Mononuclear cell (primary cell): ENCODE data around the gene MINK1. TPM values are rescaled to one million over a fixed set of nuclear protein-coding genes. Genes with fewer than 3 reads are reported as not detected.

Experiments used
- H3K27me3 ChIP-seq: 2 replicates; pipeline ENCODE4 v1.6.0; 2011; ENCODE audit warnings: low read length, control low read depth; ENCODE audit not compliant: insufficient read depth
- H3K4me1 ChIP-seq: 2 replicates; pipeline ENCODE4 v1.5.1; 2011; ENCODE audit warnings: mild to moderate bottlenecking, low read length, control low read depth; ENCODE audit not compliant: insufficient read depth
- H3K4me3 ChIP-seq: 2 replicates; pipeline ENCODE4 v1.5.1; 2011; ENCODE audit warnings: mild to moderate bottlenecking, low read length, moderate library complexity
- H3K9me3 ChIP-seq: 2 replicates; pipeline ENCODE4 v1.5.1; 2011; ENCODE audit warnings: low read depth, mild to moderate bottlenecking, control low read depth, low read length
- total RNA-seq: library from RNA; depleted of rRNA; stranded (reverse); fragments of >200 nt; gene quantifications from one replicate; pipeline ENCODE4 v1.2.3, GENCODE V29; 2012

MINK1 gene
- total RNA-seq, 1 donor, result 68.8 TPM

- Histone ChIP-seq H3K4me3 (no peak overlapping the region), H3K9me3 (no peaks in the 10 kb centered on the region), H3K27me3 (no peaks in the 10 kb centered on the region), H3K4me1 (peaks cover 6% of the 10 kb centered on the region)
Observed at GRCh38 chr17:4893721-4894560, 60.8 kb downstream of the MINK1 start.

DNA sequence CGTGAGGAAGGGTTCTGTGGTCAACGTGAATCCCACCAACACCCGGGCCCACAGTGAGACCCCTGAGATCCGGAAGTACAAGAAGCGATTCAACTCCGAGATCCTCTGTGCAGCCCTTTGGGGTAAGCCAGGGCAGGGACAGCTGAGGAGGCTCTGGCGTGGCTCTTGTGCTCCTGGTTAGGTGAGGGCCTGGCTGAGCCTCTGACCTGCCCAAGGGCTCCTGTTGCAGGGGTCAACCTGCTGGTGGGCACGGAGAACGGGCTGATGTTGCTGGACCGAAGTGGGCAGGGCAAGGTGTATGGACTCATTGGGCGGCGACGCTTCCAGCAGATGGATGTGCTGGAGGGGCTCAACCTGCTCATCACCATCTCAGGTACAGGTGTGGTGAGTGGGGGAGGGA lies 62.0 kb downstream of the MINK1 start:
- Histone ChIP-seq H3K9me3 (no peaks in the 10 kb centered on the region), H3K4me3 (no peak overlapping the region), H3K4me1 (peaks cover 16% of the 10 kb centered on the region), H3K27me3 (peaks cover 5% of the 10 kb centered on the region)

DNA sequence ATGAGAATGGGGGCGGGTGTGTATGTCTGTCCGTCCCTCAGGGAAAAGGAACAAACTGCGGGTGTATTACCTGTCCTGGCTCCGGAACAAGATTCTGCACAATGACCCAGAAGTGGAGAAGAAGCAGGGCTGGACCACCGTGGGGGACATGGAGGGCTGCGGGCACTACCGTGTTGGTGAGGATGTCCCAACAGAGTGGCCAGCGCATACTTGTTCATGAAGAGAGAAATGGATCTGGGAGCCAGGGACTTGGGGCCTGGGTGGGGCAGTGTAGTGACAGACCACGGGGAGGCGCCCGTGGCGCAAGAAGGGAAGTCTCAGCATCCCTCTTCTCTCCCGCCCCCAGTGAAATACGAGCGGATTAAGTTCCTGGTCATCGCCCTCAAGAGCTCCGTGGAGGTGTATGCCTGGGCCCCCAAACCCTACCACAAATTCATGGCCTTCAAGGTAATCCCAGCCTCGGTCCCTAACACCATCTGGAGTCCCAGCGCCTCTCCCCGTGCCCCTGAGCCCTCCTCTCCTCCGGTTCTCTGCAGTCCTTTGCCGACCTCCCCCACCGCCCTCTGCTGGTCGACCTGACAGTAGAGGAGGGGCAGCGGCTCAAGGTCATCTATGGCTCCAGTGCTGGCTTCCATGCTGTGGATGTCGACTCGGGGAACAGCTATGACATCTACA lies 62.7 kb downstream of the MINK1 start:
- Histone ChIP-seq H3K4me1 (peaks cover 22% of the 10 kb centered on the region), H3K9me3 (no peaks in the 10 kb centered on the region), H3K4me3 (no peak overlapping the region), H3K27me3 (peaks cover 7% of the 10 kb centered on the region)

DNA sequence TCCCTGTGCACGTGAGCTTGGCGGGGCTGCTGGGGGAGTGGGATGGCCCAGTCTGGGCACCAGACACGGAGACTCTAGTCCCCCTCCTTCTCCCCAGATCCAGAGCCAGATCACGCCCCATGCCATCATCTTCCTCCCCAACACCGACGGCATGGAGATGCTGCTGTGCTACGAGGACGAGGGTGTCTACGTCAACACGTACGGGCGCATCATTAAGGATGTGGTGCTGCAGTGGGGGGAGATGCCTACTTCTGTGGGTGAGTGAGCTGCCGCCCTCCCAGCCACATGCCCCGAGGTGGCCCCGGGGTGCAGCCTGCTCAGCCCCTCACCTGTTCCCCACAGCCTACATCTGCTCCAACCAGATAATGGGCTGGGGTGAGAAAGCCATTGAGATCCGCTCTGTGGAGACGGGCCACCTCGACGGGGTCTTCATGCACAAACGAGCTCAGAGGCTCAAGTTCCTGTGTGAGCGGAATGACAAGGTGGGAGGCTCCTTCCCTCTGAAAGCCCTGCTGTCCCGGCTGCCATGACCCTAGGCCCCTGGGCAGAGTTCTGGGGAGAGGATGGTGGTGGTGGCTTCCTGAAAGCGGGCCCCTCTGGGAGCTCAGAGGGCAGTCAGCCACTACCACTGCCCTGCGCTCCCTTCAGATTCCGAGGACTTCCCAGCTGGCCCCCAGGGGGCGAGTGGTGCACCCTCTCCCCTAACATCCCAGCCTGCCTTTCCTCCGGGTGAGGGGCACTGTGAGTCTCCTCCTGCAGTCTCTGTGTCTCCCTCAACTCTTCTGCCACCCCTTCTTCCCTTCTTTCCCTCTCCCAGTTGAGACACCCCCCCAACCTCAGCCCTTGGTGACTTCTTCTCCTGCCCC lies 63.4 kb downstream of the MINK1 start:
- H3K4me1 ChIP-seq, result peaks cover 30% of the 10 kb centered on the region
- H3K27me3 ChIP-seq, result peaks cover 7% of the 10 kb centered on the region
- no peak overlapping the region for H3K4me3 ChIP-seq
- no peaks in the 10 kb centered on the region for H3K9me3 ChIP-seq

- Histone ChIP-seq H3K27me3 (peaks cover 7% of the 10 kb centered on the region), H3K4me1 (peaks cover 37% of the 10 kb centered on the region), H3K4me3 (no peak overlapping the region), H3K9me3 (no peaks in the 10 kb centered on the region)
Observed at GRCh38 chr17:4897198-4897687, 64.1 kb downstream of the MINK1 start.

- H3K4me3 ChIP-seq, result no peak overlapping the region
- no peaks in the 10 kb centered on the region for H3K9me3 ChIP-seq
- H3K4me1 ChIP-seq, result peaks cover 42% of the 10 kb centered on the region
- H3K27me3 ChIP-seq, result peaks cover 7% of the 10 kb centered on the region
Observed at GRCh38 chr17:4897785-4898184, 64.6 kb downstream of the MINK1 start.

DNA sequence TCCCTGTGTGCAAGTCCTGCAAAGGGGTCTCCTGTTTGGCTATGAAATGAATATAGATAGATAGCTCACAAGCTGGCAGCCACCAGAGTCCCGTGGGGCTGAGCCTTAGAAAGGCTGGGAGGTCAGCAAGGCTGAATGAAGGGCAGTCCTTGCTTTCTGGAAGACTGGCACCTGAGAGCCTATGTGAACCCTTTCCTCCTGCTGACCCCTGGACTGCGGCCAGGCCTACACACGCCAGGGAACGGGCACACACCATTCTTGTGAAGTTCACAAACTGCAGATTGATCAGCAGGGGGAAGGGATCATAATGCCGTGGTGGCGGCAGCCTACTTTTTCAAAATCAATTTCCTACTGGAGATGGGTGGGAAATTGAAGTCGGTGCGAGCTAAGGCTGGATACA lies 65.2 kb downstream of the MINK1 start:
- Histone ChIP-seq H3K27me3 (peaks cover 7% of the 10 kb centered on the region), H3K4me1 (peaks cover 48% of the 10 kb centered on the region), H3K9me3 (no peaks in the 10 kb centered on the region), H3K4me3 (no peak overlapping the region)

DNA sequence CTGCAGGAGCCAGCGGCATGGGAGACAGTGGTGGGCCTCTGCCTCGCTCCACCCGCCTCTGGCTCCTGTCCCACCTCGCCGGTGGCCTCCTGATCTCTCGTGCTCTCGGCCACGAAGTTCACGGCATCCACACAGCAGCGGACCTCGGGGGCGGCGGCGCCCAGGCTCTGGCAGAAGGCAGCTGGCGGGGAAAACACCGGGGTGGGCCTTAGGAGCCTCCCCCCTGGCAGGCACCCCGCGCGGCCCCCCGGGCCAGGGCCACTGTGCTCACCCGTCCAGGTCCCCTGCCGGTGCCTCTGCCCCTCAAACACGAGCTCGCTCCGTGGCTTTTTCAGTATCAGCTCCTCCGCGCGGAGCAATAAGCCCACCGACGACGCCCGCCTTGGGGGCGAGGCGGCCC lies 65.8 kb downstream of the MINK1 start:
- H3K4me1 ChIP-seq, result peaks cover 53% of the 10 kb centered on the region
- peaks cover 7% of the 10 kb centered on the region for H3K27me3 ChIP-seq
- H3K9me3 ChIP-seq, result no peaks in the 10 kb centered on the region
- peak overlapping the region; percentile 42 for H3K4me3 ChIP-seq

DNA sequence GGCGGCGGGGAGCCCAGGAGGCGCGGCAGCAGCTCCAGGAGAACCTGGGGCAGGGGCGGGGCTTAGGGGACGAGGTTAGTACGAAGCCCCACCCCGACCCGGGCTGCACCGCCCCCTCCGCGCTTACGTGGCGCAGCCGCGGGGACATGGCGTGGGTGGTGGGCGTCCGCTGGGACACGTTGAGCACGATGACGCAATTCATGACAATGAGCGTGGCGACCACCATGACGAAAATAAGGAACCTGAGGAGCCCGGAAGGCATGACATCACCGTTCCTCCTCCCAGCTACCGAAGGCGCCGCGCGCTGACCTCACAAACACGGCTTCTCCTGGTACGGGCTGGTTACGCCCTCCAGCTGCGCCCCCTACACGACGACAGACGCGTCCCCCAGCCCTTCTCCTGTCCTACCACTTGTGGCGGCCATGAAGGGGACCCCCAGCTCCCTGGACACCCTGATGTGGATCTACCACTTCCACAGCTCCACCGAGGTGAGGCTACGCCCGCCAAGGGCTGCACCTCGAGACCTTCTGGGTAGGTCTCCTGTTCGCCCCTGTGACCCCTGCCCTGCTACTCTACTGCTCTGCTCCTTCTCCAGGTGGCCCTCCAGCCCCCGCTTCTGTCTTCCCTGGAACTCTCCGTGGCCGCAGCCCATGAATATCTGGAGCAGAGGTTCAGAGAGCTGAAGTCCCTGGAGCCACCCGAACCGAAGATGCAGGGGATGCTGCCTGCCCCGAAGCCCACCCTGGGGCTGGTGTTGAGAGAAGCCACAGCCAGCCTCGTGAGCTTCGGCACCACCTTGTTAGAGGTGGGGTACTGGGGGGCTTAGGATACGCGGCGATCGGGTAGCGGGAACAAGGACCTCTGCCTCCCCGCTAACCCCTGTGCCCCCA lies 66.4 kb downstream of the MINK1 start, which contains the start of gene C17orf107:
C17orf107 (plus strand) TSS at position 196 of the 890 bp plus-strand sequence; CDS start at position 423, 227 bp downstream.
- H3K27me3 ChIP-seq, result peaks cover 7% of the 10 kb centered on the region
- no peaks in the 10 kb centered on the region for H3K9me3 ChIP-seq
- peaks cover 53% of the 10 kb centered on the region for H3K4me1 ChIP-seq
- peak within 1 kb of the TSS; percentile 42 for H3K4me3 ChIP-seq

DNA sequence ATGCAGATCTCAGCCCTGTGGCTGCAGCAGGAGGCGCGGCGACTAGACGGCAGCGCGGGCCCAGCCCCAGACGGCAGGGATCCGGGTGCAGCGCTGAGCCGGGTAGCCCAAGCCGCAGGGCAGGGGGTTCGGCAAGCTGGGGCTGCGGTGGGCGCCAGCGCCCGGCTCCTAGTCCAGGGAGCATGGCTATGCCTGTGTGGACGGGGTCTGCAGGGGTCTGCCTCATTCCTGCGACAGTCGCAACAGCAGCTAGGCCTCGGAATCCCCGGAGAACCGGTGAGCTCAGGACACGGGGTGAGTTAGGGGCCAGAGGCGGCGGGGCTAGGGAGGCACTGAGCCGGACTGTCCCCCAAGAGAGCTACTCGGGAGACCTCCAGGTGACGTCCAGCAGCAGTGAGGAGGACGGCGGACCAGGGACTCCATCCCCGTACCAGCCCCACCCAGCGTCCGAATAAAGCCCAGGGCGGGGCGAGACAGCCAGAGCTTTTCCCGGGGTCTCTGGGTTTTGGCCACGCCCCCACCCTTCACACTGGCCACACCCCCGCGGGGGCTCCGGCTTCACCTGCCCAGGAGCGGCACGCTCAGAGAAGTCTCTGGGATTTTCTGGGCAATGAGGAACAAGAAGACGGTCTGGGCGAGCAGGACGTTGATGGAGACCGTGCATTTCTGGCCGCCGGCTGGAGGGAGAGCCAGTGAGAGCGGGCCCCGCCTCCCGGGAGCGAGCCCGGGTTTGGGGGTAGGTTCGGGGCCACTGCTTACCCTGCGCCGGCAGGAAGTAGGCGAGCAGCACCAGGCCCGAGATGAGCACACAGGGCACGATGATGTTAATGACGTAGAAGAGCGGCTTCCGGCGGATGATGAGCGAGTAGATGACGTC lies 67.3 kb downstream of the MINK1 start:
- H3K9me3 ChIP-seq, result no peaks in the 10 kb centered on the region
- peak overlapping the region; percentile 42 for H3K4me3 ChIP-seq
- H3K4me1 ChIP-seq, result peaks cover 53% of the 10 kb centered on the region
- peaks cover 7% of the 10 kb centered on the region for H3K27me3 ChIP-seq

DNA sequence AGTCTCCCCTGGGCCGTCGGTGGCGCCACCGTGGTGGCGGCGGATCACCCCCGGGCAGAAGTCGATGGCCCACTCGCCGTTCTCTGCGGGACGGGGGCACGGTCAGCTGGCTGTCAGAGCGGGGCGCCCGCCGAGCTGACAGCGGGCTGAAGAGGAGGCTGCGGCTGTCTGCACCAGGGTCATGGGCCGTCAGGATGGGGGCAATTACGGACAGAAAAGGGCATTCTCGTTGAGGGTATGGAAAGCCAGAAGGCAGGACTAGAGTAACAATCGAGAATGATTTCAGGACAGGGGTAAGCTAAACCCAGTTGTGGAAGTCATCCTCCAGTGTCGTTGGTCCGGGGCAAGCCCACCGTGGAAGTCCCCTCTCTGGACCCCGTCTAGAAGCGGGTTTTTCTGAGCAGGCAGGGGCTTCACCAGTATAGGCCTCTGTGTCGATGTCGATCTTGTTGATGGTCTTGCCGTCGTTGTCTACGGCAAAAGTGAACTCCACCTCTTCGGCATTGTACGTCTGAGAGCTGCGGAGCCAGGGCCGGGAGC lies 68.0 kb downstream of the MINK1 start:
- Histone ChIP-seq H3K4me1 (peaks cover 53% of the 10 kb centered on the region), H3K4me3 (peak overlapping the region; percentile 9), H3K27me3 (peaks cover 7% of the 10 kb centered on the region), H3K9me3 (no peaks in the 10 kb centered on the region)

DNA sequence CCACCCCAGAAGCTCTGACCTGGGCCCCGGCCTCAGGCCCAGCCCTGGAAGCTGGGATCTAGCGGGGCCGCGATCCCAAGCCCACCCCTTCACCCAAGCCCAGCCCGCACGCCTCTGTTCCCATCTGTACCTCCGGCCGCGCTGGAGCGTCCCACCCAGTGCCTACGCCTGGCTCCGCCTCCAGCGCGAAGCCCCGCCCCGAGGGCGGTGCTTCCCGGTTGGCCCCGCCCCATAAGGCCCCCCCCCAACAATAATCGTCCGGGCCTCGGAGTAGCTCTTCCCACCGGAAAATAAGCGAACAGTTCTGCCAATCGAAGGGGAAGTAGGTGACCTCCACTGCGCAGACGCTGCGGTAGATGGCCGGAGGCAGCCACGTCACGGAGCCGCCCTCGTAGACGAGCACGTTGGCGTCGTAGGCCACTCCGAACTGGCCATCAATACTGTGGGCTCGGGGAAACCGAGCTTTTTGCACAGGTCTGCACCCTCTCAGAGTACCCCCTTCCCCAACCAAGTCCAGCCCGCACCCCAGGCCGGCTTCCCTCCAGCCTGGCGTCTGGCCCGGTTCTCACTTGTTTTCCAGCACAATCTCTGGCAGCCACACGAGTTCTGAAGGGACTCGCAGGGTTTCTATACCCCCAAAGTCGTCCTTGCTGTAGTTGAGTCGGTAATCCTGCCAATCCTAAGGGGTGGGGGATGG lies 68.7 kb downstream of the MINK1 start:
- Histone ChIP-seq H3K27me3 (peaks cover 7% of the 10 kb centered on the region), H3K4me3 (peak overlapping the region; percentile 9), H3K4me1 (peaks cover 53% of the 10 kb centered on the region), H3K9me3 (no peaks in the 10 kb centered on the region)
